Osteoblast (primary cell): ENCODE results near the gene FXYD4. TPM values are rescaled to one million over a fixed set of nuclear protein-coding genes. Genes with fewer than 3 reads are reported as not detected.

Experiments used
- DNase-seq: peaks from one replicate; pipeline ENCODE4 v3.0.0; 2011; ENCODE audit warnings: low spot score, mixed read lengths; ENCODE audit not compliant: insufficient read length; ENCODE audit errors: missing footprints
- H2AFZ ChIP-seq: 2 replicates; pipeline ENCODE4 v1.6.0; 2011; ENCODE audit warnings: mild to moderate bottlenecking, low read length
- H3K27ac ChIP-seq: 2 replicates; pipeline ENCODE4 v1.5.1; 2011; ENCODE audit warnings: mild to moderate bottlenecking, low read depth, low read length, moderate library complexity
- H3K27me3 ChIP-seq: 2 replicates; pipeline ENCODE4 v1.6.0; 2012; ENCODE audit warnings: mild to moderate bottlenecking, control low read depth, inconsistent platforms, low read length, moderate library complexity; ENCODE audit not compliant: insufficient read depth
- H3K36me3 ChIP-seq: 2 replicates; pipeline ENCODE4 v1.5.1; 2011; ENCODE audit warnings: mild to moderate bottlenecking, low read length, control low read depth, moderate library complexity; ENCODE audit not compliant: insufficient read depth
- H3K4me1 ChIP-seq: 2 replicates; pipeline ENCODE4 v1.5.1; 2011; ENCODE audit warnings: mild to moderate bottlenecking, low read length, control low read depth, moderate library complexity; ENCODE audit not compliant: insufficient read depth
- H3K4me2 ChIP-seq: 2 replicates; pipeline ENCODE4 v1.6.0; 2011; ENCODE audit warnings: mild to moderate bottlenecking, low read length; ENCODE audit not compliant: insufficient read depth
- H3K4me3 ChIP-seq: fragments of 200-600 bp; sonication (generic); 3 replicates; pipeline ENCODE4 v1.5.1; 2012; ENCODE audit warnings: mild to moderate bottlenecking, low read length, inconsistent platforms; ENCODE audit not compliant: insufficient read depth
- H3K79me2 ChIP-seq: 2 replicates; pipeline ENCODE4 v1.6.0; 2012; ENCODE audit warnings: mild to moderate bottlenecking, low read length, control low read depth, inconsistent platforms; ENCODE audit not compliant: insufficient read depth
- H3K9me3 ChIP-seq: 2 replicates; pipeline ENCODE4 v1.5.1; 2011; ENCODE audit warnings: low read depth, low read length, control low read depth
- H4K20me1 ChIP-seq: 2 replicates; pipeline ENCODE4 v1.6.0; 2012; ENCODE audit warnings: mild to moderate bottlenecking, low read length, control low read depth; ENCODE audit not compliant: insufficient read depth
- CTCF ChIP-seq: IDR thresholded peaks from 2 replicates; pipeline ENCODE4 v1.5.1; 2011; ENCODE audit warnings: mild to moderate bottlenecking, low read depth, low read length, moderate library complexity; ENCODE audit errors: extremely low read depth
- total RNA-seq: library from RNA; depleted of rRNA; stranded (reverse); fragments of >200 nt; gene quantifications from 2 replicates; pipeline ENCODE4 v1.2.3, GENCODE V29; 2012

FXYD4 gene
- total RNA-seq, result not detected in 2 replicates

- H3K27ac ChIP-seq, result no peak within 1 kb of the TSS
- no peaks in the 10 kb centered on the region for H3K27me3 ChIP-seq
- no peaks in the 10 kb centered on the region for H3K36me3 ChIP-seq
- H3K4me1 ChIP-seq, result no peaks in the 10 kb centered on the region
- no peak within 1 kb of the TSS for H3K4me3 ChIP-seq
- no peak within 1 kb of the TSS for H3K4me2 ChIP-seq
- no peaks in the 10 kb centered on the region for H3K9me3 ChIP-seq
- no peak for DNase-seq
- no peaks in the 10 kb centered on the region for H3K79me2 ChIP-seq
- TF ChIP-seq CTCF, result no peak
- no peak within 1 kb of the TSS for H2AFZ ChIP-seq
- no peaks in the 10 kb centered on the region for H4K20me1 ChIP-seq
Observed at GRCh38 chr10:43371418-43371817, at the start of gene FXYD4. Gene FXYD4, plus strand, starts transcription at chr10:43371636. Its CDS starts 2,111 bp downstream, at chr10:43373747.

- Histone ChIP-seq H4K20me1 (no peaks in the 10 kb centered on the region), H3K4me2 (peak overlapping the region; percentile 71), H3K79me2 (no peaks in the 10 kb centered on the region), H2AFZ (peak overlapping the region; percentile 57), H3K27ac (no peak overlapping the region), H3K36me3 (no peaks in the 10 kb centered on the region), H3K4me1 (no peaks in the 10 kb centered on the region), H3K27me3 (peaks cover 7% of the 10 kb centered on the region), H3K9me3 (no peaks in the 10 kb centered on the region), H3K4me3 (peak overlapping the region; percentile 46)
- no peak for TF ChIP-seq CTCF
- DNase-seq, result peak; percentile 73
Observed at GRCh38 chr10:43322331-43322730, 49.1 kb upstream of the FXYD4 start.

- Histone ChIP-seq H3K4me2 (peak overlapping the region; percentile 71), H2AFZ (peak overlapping the region; percentile 94)
- no peak for TF ChIP-seq CTCF
Observed at GRCh38 chr10:43322769-43323168, 48.7 kb upstream of the FXYD4 start.

GRCh38 chr10:43323245-43323644, 48.2 kb upstream of the FXYD4 start:
- Histone ChIP-seq H3K79me2 (no peaks in the 10 kb centered on the region), H3K36me3 (no peaks in the 10 kb centered on the region), H2AFZ (peak overlapping the region; percentile 94), H3K4me1 (no peaks in the 10 kb centered on the region), H3K27me3 (peaks cover 9% of the 10 kb centered on the region), H3K4me2 (peak overlapping the region; percentile 71), H3K4me3 (peak overlapping the region; percentile 46), H3K27ac (no peak overlapping the region), H4K20me1 (no peaks in the 10 kb centered on the region), H3K9me3 (no peaks in the 10 kb centered on the region)
- peak; percentile 61 for DNase-seq
- TF ChIP-seq CTCF, result no peak

More at GRCh38 chr10:43322769-43323168, 48.7 kb upstream of the FXYD4 start:
- H3K4me3 ChIP-seq, result peak overlapping the region; percentile 46
- H3K36me3 ChIP-seq, result no peaks in the 10 kb centered on the region
- no peaks in the 10 kb centered on the region for H3K9me3 ChIP-seq
- peaks cover 7% of the 10 kb centered on the region for H3K27me3 ChIP-seq
- peak; percentile 94 for DNase-seq
- no peaks in the 10 kb centered on the region for H3K79me2 ChIP-seq
- no peaks in the 10 kb centered on the region for H3K4me1 ChIP-seq
- no peak overlapping the region for H3K27ac ChIP-seq
- H4K20me1 ChIP-seq, result no peaks in the 10 kb centered on the region
